GM19324 (cell line): ENCODE measurements around the gene CEP350.
A peak's percentile ranks its signal among the peaks of the same experiment; 100 is the strongest.
"Not testable (repeated sequence)": the region's sequence is repeated elsewhere in the genome, so short reads cannot be mapped to it uniquely, and the experiment has no call there.

Source experiments
- ATAC-seq: cut with Tn5 transposase; IDR thresholded peaks from one replicate; pipeline ENCODE4 v1.9.1; 2021; ENCODE audit warnings: mild to moderate bottlenecking, moderate library complexity; ENCODE audit not compliant: unreplicated experiment, low FRiP score

Gene CEP350

DNA sequence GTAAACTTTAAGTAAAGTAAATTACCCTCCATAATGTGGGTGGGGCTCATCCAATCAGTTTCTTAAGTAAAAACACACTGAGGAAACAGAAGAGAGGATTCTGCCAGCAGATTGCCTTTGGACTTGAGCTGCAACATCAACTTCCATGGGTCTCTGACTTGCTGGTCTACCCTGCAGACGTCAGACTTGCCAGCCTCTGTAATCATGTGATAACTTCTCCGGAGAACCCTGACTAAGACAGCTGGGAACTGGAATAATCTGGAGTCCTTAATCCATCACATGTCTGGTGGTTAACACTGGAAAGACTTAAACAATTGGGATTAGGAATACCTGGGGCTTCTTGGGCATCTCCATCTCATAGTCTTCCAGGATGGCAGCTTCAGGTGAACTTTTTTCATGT is 13.2 kb upstream of the CEP350 start:
- ATAC-seq = no peak

DNA sequence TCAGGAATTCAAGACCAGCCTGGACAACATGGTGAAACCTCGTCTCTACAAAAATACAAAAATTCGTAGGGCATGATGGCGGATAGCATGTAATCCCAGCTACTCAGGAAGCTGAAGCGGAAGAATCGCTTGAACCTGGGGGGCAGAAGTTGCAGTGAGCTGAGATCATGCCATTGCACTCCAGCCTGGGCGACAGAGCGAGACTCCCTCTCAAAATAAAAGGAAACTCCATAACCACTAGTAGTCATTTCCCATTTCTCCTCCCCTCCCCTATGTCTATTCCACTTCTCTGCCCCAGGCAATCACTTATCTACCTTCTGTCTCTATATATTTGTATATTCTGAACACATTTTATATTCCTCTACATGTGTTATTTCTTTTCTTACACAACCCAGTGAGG is 4.0 kb upstream of the CEP350 start:
- no peak for ATAC-seq

DNA sequence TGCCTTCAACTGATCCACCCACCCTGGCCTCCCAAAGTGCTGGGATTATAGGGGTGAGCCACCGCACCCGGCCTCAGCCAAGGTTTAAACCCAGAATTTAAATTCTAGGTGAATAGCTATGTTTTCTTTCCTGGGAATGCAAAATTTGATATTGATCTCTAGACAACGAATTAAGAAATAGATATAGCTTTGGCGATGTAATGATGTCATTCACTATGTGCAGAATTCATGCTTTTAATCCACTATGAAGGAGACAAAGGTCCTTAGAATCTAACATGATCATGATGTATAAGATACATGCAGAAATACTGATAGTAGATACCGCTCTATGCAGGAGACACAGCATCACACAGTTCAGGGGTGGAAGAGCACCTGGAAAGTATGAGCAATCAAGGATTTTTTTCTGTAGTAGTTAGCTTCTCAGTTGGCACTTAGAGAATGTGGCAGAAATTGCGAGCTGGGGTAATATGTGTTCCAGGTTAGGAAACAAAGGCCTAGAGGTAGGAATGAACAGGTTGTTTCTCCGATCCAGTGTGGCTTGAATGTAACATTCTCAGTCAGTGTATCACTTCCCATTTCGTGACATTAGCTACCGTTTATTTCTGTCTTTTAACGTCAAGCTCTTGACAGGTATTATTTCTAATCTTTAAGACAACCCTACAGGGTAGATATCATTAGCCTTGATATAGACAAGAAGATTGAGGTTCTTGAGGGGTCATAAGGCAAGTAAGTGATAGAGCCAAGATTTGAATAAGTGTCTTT is 3.0 kb upstream of the CEP350 start:
- no peak for ATAC-seq

GRCh38 chr1:179952186-179952585 is 2.4 kb upstream of the CEP350 start:
- ATAC-seq = no peak

- peak; percentile 16 for ATAC-seq
These were observed 577 bp upstream of the CEP350 start for GRCh38 chr1:179953974-179954492.

- ATAC-seq = no peak
These were observed 674 bp downstream of the CEP350 start for GRCh38 chr1:179955287-179955680.

- ATAC-seq = no peak
These were observed 1.1 kb downstream of the CEP350 start for GRCh38 chr1:179955731-179956130.

GRCh38 chr1:179958359-179958758 is 3.7 kb downstream of the CEP350 start:
- no peak for ATAC-seq

- not testable (repeated sequence) for ATAC-seq
These were observed 7.6 kb downstream of the CEP350 start for GRCh38 chr1:179962168-179962567.

DNA sequence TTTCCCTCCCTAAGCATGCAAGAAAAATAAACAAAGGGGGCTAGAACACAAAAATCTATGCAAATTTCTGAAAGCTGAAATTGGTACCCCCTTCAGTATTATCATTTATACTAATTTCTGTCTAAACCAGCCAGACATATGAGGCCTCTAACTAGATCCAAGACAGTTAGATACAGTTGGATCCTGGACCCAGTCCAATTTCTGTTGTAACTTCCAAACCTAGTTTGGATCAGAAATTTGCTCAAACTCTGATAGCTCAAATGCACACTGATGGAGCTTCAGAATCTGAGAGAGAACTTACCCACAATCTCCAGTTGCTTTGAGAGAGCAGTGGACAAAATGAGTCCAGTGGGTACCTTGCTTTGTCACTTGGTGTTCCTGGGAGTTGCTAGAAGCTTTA is 11.9 kb downstream of the CEP350 start:
- ATAC-seq = no peak

GRCh38 chr1:179968284-179968993 is 13.8 kb downstream of the CEP350 start:
- ATAC-seq = no peak

- no peak for ATAC-seq
These were observed 14.6 kb downstream of the CEP350 start for GRCh38 chr1:179968994-179969919.

DNA sequence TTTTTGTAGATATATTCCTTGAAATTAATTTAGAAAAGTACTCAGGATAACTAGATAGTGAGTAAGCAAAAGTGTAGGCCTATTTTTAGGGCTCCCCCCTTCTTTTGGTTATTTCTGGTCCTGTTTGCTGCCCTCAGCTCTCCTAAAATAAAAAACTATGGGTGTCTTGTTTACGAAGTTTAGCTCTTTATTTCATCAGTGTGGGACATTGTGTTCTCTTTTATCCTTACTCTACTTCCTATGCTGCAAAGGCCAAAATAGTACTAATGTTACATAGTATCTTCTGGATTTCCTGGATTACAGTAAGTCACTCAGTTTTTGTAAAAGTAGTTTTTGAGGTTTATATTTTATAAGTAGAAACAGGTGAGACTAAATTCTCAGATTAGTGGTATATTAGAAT is 15.4 kb downstream of the CEP350 start:
- ATAC-seq = no peak

- ATAC-seq = no peak
These were observed 17.2 kb downstream of the CEP350 start for GRCh38 chr1:179971563-179972496.

- ATAC-seq = no peak
These were observed 18.8 kb downstream of the CEP350 start for GRCh38 chr1:179973198-179974110.

DNA sequence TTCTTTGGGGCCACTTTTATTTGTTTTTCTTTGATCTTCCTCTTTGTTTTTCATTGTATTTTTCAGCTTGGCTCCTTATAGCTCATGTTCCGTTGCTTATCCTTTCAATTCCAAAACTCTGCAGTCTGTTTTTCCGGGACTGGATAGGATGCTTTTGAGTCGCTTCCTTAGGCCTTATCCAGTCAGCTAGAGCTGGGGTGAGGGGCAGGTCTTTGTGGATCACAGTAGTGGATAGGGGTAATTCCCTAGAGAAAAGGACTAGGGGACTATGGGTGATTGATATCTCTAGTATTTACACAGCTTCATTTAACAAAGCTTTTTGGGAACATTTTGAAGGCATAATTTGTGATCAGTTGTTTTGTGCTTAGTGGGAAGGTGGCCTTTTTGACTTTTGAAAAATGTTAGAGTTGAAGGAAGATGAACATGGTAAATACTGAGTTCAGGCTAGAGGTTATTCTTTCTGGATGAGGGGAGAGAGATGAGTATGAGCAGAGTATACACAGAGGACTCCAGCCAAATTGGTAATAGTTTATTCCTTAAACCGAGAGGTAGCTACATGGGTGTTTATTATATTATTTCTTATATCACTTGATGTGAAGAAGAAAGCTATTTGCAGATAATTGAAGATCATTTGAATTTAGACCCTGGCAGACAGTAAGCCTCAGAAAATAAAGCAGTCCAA is 22.5 kb downstream of the CEP350 start:
- no peak for ATAC-seq

GRCh38 chr1:179978199-179979079 is 23.8 kb downstream of the CEP350 start:
- no peak for ATAC-seq
